ENCODE data around the gene MAP3K14.
"Not testable (repeated sequence)": the region's sequence is repeated elsewhere in the genome, so short reads cannot be mapped to it uniquely, and the experiment has no call there.

MAP3K14 gene

DNA sequence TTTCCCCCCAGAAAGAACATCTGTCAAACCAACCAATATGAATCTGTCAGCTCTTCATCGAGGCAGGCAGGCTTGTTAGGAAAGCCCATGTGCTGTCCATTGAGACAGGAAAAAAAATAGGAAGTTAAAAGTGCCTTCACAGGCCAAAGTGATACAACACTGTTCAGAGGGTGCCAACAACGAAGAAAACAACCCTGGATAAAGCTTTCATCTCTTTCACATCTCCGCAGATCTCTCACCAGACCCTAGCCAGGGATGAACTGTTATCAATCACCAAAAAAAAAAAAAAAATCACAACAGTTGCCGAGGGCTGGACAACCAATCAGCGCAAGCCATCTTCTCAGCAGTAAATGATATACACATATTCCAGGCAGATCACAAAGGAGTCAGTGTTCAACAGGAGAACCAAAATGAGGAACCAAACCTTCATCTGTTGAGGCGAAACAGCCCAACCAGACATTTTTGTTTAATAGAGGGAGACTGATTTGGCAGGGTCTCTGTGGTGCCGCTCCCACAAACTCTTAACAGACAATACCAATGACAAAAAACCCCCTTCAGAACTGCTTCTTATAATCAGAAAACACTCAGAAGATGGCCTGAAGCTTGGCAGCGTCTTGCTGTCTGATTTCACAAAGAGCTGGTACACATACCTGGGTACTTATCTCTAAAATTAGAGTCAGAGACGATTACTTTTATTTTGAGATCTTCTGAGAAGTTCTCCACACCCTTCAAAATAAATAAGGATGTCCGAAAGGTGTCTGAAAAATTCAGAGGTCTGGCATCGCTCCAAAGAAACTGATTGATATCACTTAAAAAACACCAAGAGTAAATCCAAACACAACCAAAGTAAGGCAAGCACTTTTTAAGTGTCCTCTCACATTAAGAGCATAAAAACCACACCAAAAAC lies 1.8 kb downstream of the MAP3K14 start:
- DNase-seq: no peak

DNA sequence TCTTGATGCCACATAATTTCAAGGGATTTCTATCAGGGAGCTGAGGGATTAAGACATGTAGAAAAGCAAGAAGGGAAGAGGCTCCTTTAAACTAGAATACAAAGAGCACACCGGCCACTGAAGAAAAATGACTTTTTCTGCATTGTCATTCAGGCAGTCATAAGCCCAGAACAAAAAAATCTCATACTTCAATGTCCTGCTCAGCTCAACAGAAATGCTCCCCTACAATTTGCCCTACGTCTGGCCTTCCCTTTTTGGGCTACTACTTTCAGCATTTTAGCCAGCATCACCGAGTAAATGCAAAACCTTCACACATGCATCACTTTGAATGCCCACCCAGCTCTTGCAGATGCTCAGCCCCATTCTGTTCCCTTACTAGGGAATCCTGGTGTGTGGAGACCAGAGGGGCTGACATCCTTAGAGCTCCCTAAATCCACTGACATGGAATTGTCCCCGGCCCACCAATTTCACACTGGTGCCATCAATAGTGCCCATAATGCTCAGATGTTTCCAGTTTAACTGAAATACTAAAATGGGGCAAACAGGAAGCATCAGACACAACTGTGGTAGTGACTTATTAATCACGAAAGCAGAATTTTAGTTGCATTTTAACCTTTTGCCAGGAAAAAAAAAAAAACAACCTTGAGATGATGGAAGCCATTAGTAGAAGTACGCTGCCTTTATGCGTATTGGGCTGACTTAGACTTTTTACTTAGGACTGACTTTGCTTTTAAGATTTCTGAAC lies 2.7 kb downstream of the MAP3K14 start:
- DNase-seq: no peak

- DNase-seq: no peak
Observed at GRCh38 chr17:45313421-45313771, 3.4 kb downstream of the MAP3K14 start.

- DNase-seq: no peak
Observed at GRCh38 chr17:45312477-45313420, 4.1 kb downstream of the MAP3K14 start.

DNA sequence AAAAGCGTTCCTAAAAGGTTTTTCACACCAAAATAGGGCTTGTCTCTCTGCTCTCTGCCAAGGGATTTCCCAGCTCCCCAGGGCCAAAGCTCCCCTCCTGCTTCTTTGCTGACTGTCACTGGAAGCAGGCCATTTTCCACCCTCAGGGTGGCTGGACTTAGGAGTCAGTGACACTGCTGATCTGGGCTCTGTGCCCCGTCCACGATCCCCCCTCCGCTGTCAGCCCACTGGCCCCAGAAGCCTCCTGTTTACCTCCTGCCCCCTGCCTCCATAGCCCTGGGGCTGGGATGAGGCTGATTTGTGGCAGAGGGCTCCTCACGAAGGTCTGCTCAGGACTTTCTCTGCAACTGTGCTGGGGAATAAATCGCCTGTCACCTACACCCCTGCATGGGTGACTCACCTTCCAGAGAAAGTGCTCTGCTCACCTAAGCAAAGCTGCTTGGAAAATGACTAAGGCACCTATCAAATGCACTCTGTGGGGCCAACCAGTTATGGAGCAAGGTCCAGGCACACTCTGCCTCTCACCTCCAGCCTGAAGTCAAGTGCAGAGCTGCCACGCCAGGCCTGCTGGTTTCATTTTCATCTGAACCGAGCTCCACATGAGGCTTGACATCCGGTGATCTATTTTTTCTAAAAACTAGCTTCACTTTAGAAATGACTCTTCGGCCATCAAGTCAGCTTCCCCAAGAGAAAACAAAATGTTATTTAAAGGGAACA lies 4.9 kb downstream of the MAP3K14 start:
- no peak for DNase-seq

- no peak for DNase-seq
Observed at GRCh38 chr17:45311401-45311759, 5.4 kb downstream of the MAP3K14 start.

DNA sequence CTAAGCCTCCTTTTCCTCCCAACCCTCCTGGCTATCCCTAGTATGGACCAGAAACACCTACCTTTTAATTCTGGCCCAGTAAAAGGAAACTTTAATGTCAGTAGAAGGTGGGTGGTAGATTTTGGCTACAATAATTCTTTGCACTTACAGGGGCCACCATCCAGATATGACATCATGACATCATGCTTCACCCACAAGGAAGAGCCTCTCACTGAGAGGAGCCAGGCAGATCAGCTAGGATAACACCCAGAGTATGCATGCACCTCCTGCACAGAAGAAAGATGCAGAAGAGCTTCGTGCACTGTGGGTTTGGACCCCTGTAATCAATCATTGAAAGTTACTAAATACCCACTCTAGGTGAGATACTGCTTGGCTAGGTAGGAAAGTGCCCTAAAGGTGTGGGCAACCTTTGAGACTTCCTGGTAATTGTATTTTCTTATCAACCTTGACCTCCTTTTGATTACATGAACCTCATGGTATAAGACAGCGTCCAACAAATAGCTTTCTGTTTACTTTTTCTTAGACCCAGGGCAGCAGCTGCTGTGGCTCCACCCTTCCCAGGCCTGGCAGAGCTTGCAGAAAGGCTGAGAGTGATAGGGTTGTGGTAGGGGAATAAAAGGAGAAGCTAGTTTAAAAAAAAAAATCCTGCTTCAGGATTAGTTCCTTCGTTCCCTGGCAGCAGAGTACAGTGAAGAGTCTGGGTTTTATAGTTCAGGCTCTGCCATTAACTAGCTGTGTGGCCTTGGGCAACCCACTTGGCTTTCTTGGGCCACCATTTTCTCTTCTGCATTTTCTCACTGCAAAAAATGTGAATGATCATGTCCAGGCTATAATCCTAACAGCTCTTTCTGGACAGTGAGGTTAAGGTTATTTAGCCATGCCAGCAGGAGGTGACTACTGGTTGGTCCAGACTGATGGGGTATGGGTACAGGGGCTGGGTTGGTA lies 6.2 kb downstream of the MAP3K14 start:
- peak; percentile 11 for DNase-seq

- DNase-seq: no peak
Observed at GRCh38 chr17:45309400-45309799, 7.4 kb downstream of the MAP3K14 start.

DNA sequence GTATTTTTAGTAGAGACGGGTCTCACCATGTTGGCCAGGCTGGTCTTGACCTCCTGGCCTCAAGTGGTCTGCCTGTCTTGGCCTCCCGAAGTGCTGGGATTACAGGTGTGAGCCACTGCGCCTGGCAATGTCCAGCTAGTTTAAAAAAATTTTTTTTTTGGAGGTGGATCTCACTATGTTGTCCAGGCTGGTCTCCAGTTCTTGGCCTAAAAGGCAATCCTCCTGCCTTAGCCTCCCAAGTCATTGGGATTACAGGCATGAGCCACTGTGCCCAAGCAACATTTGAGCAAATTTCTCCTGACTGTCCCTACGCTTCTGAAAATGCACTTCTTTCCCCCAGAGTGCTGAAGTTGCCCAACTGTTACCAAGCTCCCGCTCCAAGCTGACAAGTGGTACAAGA lies 8.0 kb downstream of the MAP3K14 start:
- no peak for DNase-seq

- DNase-seq: no peak
Observed at GRCh38 chr17:45308016-45308365, 8.8 kb downstream of the MAP3K14 start.

DNA sequence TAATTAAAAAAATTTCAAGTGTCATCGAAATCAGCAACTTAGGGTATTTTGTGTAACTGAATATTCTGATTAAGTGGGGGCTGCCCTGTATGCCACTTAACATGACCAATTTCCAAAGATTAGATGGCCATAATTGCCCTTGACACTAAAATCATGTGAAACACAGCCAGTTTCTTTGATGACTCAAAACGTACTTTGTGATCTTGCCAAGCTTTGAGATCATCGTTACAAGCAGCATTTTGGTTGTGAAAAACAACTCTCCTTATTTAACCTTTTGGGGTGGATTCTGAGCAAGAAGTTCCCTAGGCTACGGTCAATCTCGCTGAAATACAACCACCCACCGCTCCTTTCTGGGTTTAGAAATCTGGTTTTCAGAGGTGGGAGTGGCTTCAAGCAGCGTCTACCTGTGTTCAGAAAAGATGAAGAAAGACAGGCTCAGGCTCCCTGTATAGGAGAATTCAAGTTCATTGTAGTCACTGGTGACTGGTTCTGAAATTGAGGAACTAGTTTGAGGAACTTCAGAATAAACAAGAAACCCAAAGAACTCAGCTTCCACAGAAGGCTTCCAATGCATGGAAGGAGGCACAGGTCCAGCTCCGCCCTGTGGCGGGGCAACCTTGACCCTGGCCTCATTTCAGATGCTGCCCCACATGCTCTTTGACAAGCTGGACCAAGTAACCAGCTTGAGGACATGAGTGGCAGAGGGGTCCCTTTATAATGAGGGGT lies 9.4 kb downstream of the MAP3K14 start:
- DNase-seq: no peak

DNA sequence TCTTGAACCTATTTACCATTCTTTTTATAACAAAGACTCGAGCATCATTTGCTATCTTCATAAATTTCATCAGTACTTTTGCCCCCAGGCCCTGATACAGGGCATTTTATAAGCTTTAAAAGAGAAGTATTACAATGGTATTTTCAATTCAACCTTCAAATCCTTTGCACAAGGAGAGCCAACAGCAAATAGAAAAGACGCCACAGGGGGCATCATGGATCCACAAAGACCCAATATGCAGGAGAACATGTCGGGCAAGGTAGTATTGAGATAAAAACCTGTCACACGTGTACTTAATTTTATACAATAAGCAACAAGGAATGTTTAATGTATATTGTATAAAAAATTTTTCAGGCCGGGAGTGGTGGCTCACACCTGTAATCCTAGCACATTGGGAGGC lies 10.2 kb downstream of the MAP3K14 start:
- DNase-seq: no peak

- no peak for DNase-seq
Observed at GRCh38 chr17:45306094-45306493, 10.7 kb downstream of the MAP3K14 start.

GRCh38 chr17:45305530-45306087 lies 11.2 kb downstream of the MAP3K14 start:
- DNase-seq: no peak

GRCh38 chr17:45302649-45303173 lies 14.1 kb downstream of the MAP3K14 start:
- no peak for DNase-seq

GRCh38 chr17:45302220-45302619 lies 14.6 kb downstream of the MAP3K14 start:
- not testable (repeated sequence) for DNase-seq

DNA sequence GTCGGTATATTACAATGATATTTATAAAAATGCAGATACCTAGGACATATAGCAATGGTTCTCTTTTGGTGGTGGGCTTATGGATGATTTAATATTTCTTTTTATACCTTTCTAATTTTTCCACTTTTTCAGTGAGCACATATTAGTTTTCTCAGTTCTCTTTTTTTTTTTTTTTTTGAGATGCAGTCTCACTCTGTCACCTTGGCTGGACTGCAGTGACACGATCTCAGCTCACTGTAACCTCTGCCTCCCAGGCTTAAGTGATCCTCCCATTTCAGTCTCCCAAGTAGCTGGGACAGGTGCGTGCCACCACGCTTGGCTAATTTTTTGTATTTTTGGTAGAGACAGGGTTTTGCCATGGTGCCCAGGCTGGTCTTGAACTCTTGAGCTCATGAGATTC lies 15.1 kb downstream of the MAP3K14 start:
- no peak for DNase-seq

DNA sequence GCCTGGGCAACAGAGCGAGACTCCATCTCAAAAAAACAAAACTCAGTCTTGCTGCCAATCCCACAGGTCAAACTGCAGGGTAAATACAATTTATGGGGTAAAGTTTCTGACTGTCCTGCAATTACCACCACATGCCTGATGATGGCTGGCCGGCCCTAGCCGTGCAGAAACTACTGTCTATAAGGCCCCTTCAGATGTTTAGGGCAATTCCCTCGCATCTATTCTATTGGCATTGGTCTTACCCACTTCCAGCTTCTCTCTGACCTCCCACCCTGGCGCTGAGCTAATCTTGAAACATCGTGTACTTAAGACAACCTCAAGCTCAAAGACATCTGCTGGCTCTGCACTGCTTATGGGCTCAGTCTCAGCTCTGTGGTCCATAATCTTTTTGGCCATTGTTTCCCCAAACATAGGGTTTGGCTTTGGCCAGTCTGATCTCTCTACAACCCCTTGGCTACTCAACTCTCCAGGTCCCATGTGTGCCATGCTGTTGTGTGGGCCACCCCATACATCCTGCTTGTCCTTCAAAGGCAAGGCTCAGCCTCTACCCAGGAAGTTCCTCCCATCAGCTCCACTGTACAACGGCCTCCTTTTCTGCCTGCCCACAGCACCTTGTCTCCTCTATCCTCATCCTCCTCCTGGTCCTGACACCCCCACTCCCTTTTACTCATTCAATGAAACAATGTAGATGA lies 16.6 kb downstream of the MAP3K14 start:
- no peak for DNase-seq

- no peak for DNase-seq
Observed at GRCh38 chr17:45299361-45299760, 17.5 kb downstream of the MAP3K14 start.

All from NCI-H1105 treated with DMSO at 0.1 percent for 48 hours (cell line).